ENCODE results near the gene HDAC11. TPM values are rescaled to one million over a fixed set of nuclear protein-coding genes. Genes with fewer than 3 reads are reported as not detected.

Gene HDAC11
- total and polyA plus RNA-seq, 8 donors = 14.0 to 22.0 (median 20.8) TPM

GRCh38 chr3:13526626-13526949 lies 46.5 kb downstream of the HDAC11 start:
- ATAC-seq = no peak
- DNase-seq = no peak
- Histone ChIP-seq H3K27ac (peak overlapping the region in 1 of 2 donors; percentile 56), H3K9me3 (no peaks in the 10 kb centered on the region), H3K4me3 (no peak overlapping the region), H3K27me3 (no peaks in the 10 kb centered on the region), H3K36me3 (no peaks in the 10 kb centered on the region), H3K4me1 (no peaks in the 10 kb centered on the region)
- no peak for TF ChIP-seq CTCF (IDR thresholded peaks at IDR 0.05)
- intact Hi-C loops (cut with DNase I) = no loop called here

DNA sequence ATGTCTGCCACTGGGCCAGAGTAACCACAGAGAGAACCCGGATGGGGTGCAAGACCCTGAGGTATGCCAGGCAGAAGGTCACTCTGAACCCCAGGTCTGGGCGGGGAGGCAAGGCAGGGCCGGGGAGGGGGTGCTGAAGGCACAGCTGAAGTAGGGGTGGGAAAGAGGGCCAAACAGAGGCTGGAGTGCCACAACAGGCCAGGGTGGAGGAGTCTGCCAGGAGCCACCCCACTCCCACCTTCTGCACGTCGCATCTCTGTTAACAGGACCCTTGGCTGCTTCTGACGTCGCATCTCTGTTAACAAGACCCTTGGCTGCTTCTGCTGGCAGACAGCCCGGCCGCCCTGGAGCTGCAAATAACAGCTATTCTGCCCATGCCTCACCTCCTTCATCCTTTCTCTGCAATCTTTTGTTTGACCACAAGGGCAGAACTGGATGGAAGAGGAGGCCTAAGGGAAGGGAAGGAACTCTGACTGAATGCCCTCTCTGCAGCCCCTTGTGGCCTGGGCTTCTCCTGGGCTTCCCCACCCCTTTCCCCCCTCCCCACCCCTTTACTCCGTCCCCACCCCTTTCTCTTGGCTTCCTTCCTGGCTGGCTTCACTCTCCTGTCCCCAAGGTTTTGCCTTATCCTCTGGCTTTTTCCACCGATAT lies 48.2 kb downstream of the HDAC11 start:
- no peaks in the 10 kb centered on the region for H3K36me3 ChIP-seq
- peak in 1 of 2 donors; percentile 7 for TF ChIP-seq CTCF (IDR thresholded peaks at IDR 0.05)
- H3K9me3 ChIP-seq = no peaks in the 10 kb centered on the region
- no peaks in the 10 kb centered on the region for H3K27me3 ChIP-seq
- intact Hi-C loops (cut with DNase I) = no loop called here
- no peak overlapping the region for H3K27ac ChIP-seq
- DNase-seq (no peak), ATAC-seq (no peak)
- no peaks in the 10 kb centered on the region for H3K4me1 ChIP-seq
- no peak overlapping the region for H3K4me3 ChIP-seq

DNA sequence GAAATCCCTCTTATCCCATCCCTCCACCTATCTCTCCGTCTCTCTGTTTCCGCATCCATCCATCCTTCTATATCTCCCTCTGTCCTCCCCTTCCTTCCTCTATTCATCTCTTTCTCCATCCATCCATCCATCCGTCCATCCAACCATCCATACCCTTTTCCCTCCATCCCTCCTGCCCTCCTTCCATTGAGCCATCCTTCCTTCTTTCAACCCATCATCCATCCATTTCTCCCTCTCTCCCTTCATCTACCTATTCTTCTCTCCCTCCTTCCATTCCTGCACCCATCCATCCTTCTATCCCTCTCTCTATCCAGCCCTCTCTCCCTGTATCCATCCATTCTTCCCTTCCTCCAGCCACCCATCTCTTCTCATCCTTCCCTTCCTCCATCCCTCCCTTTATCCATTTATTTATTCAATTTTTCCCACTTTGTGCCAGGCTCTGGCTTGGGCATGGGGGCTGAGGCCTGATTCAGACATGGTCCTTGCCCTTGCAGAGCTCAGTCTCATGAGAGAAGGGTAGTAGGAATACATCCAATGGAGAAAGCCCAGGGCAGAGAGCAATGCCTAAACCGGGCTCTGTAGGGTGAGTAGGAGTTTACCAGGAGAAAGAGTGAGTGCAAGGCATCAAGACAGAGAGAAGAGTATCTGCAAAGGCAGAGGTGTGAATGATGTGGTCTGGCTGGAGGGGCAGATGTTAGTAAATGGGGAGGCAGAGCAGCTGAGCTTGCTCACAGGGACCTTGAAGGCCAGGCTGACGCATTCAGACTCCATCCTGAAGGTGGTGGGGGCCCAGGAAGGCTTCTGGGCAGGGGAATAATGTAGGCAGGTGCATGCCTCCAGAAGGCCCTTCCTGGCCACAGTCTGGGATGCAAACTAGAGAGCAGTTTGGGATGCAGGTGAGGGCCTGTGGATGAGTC lies 49.3 kb downstream of the HDAC11 start:
- TF ChIP-seq CTCF (IDR thresholded peaks at IDR 0.05) = no peak
- Histone ChIP-seq H3K27me3 (peaks cover 0 to 2% of the 10 kb centered on the region in 2 donors), H3K4me3 (no peak overlapping the region), H3K9me3 (no peaks in the 10 kb centered on the region), H3K4me1 (no peaks in the 10 kb centered on the region), H3K27ac (no peak overlapping the region), H3K36me3 (no peaks in the 10 kb centered on the region)
- no peak for ATAC-seq
- intact Hi-C loops (cut with DNase I) = no loop called here
- DNase-seq = no peak

DNA sequence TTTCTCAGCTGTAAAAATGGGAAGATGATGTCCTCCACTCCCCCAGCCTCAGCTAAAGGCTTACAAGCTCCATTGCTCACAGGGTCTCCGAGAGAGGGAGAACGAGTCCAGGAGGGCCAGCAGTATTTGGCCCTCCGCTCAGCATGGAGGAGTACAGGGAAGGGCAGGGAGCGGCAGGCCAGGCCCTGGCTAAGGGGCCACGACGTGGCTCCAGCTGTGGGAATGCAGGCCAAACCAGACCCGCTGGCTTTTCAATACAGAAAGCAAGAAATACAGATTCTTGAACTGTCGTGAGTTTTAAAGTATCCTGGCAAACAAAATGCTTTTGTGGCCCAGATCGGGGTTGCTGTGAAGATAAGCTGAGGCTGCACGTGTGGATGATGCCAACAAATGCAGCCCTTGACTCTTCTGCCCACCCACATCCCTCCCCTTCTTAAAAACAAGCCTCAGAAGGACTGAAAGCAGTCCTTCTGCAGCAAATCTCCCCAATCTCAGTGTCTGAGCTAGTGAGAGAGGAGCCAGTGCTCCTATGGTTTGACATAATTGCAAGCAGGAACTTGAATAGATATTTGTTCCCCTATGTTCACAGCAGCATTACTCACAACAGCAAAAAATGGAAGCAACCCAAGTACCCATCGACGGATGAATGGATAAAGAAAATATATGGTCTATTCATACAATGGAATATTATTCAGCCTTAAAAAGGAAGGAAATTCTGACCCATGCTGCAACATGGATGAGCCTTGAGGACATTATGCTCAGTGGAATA lies 50.3 kb downstream of the HDAC11 start:
- TF ChIP-seq CTCF (IDR thresholded peaks at IDR 0.05) = no peak
- no peak overlapping the region for H3K27ac ChIP-seq
- H3K9me3 ChIP-seq = no peaks in the 10 kb centered on the region
- DNase-seq (no peak), ATAC-seq (no peak)
- H3K4me1 ChIP-seq = no peaks in the 10 kb centered on the region
- H3K36me3 ChIP-seq = no peaks in the 10 kb centered on the region
- H3K27me3 ChIP-seq = peaks cover 0 to 7% of the 10 kb centered on the region in 2 donors
- intact Hi-C loops (cut with DNase I) = no loop called here
- no peak overlapping the region for H3K4me3 ChIP-seq

- Histone ChIP-seq H3K36me3 (no peaks in the 10 kb centered on the region), H3K27ac (no peak overlapping the region), H3K27me3 (peaks cover 0 to 7% of the 10 kb centered on the region in 2 donors), H3K4me3 (no peak overlapping the region), H3K4me1 (peaks cover 0 to 2% of the 10 kb centered on the region in 2 donors), H3K9me3 (no peaks in the 10 kb centered on the region)
- TF ChIP-seq CTCF (IDR thresholded peaks at IDR 0.05) = no peak
- intact Hi-C loops (cut with DNase I) = no loop called here
- peak in 1 of 4 donors; percentile 74 for DNase-seq
- peak; percentile 18 for ATAC-seq
These were observed 52.0 kb downstream of the HDAC11 start for GRCh38 chr3:13532085-13532484.
